Ovary (tissue), 3 donors: ENCODE results near the gene CGN.

Experiments
- CTCF ChIP-seq, 3 donors: fragments of 450-650 bp in 2 of 3; fragments of 200-600 bp in 1 of 3; IDR thresholded peaks; one replicate each; pipeline versions ENCODE4 v1.5.1 to v1.8.0; 2016 to 2022; ENCODE audit warnings: antibody characterized with exemption in 3 of 3, mild to moderate bottlenecking in 1 of 3
- EP300 ChIP-seq: sonication (generic); formaldehyde crosslinking; IDR thresholded peaks from one replicate; pipeline ENCODE4 v1.6.1; 2017; ENCODE audit warnings: antibody characterized with exemption
- POLR2A ChIP-seq: fragments of 450-650 bp; IDR thresholded peaks from one replicate; pipeline ENCODE4 v1.6.1; 2017; ENCODE audit warnings: antibody characterized with exemption, mild to moderate bottlenecking, moderate library complexity
- donor health status: DM: no; HTN: no; CAD: no.

- TF ChIP-seq POLR2A (no peak), CTCF (IDR thresholded peaks at IDR 0.05) (no peak), EP300 (no peak)
Observed at GRCh38 chr1:151585622-151586021, 74.4 kb downstream of the CGN start.
